HEK293T (cell line): ENCODE measurements around the gene GALNT7.
A peak's percentile ranks its signal among the peaks of the same experiment; 100 is the strongest.

Source experiments
- CTCF ChIA-PET: fragments of 350-600 bp; formaldehyde crosslinking; extraction: SDS; loops from one replicate; lab custom pipeline; 2021; ENCODE audit warnings: antibody characterized with exemption, inconsistent platforms; lab: Yijun Ruan, JAX
- POLR2A ChIA-PET: fragments of 350-600 bp; formaldehyde crosslinking; extraction: SDS; loops from one replicate; lab custom pipeline; 2020; ENCODE audit warnings: antibody characterized with exemption, inconsistent platforms; lab: Yijun Ruan, JAX
- DNase-seq: peaks from one replicate; pipeline ENCODE4 v3.0.0; 2012; ENCODE audit warnings: mixed read lengths; ENCODE audit errors: extremely low spot score
- ARNT ChIP-seq: fragments of 450-650 bp; IDR thresholded peaks from 2 replicates; pipeline ENCODE4 v1.6.1; 2017; ENCODE audit warnings: mild to moderate bottlenecking
- BHLHE40 ChIP-seq: fragments of 450-650 bp; IDR thresholded peaks from 2 replicates; pipeline ENCODE4 v1.6.1; 2016; ENCODE audit warnings: mild to moderate bottlenecking, moderate library complexity, borderline replicate concordance
- CTBP1 ChIP-seq: fragments of 450-650 bp; IDR thresholded peaks from 2 replicates; pipeline ENCODE4 v1.6.1; 2016; ENCODE audit warnings: borderline replicate concordance
- ELF4 ChIP-seq: fragments of 450-650 bp; IDR thresholded peaks from 2 replicates; pipeline ENCODE4 v1.6.1; 2017; ENCODE audit warnings: antibody characterized with exemption
- FOXA1 ChIP-seq: fragments of 450-650 bp; IDR thresholded peaks from 2 replicates; pipeline ENCODE4 v1.6.1; 2016; ENCODE audit warnings: mild to moderate bottlenecking
- FOXK2 ChIP-seq: fragments of 450-650 bp; IDR thresholded peaks from 2 replicates; pipeline ENCODE4 v1.6.1; 2016; ENCODE audit warnings: mild to moderate bottlenecking
- FOXM1 ChIP-seq: fragments of 450-650 bp; IDR thresholded peaks from 2 replicates; pipeline ENCODE4 v1.6.1; 2017; ENCODE audit warnings: mild to moderate bottlenecking, borderline replicate concordance
- HDGF ChIP-seq: fragments of 450-650 bp; IDR thresholded peaks from 2 replicates; pipeline ENCODE4 v1.6.1; 2017; ENCODE audit warnings: antibody characterized with exemption, borderline replicate concordance
- L3MBTL2 ChIP-seq: fragments of 450-650 bp; conservative IDR thresholded peaks from 2 replicates; pipeline ENCODE4 v1.6.1; 2016; ENCODE audit warnings: mild to moderate bottlenecking
- LEF1 ChIP-seq: fragments of 450-650 bp; IDR thresholded peaks from 2 replicates; pipeline ENCODE4 v1.6.1; 2017; ENCODE audit warnings: mild to moderate bottlenecking, borderline replicate concordance
- NFRKB ChIP-seq: fragments of 450-650 bp; IDR thresholded peaks from 2 replicates; pipeline ENCODE4 v1.6.1; 2016; ENCODE audit warnings: mild to moderate bottlenecking, moderate library complexity
- SP1 ChIP-seq: fragments of 450-650 bp; IDR thresholded peaks from 2 replicates; pipeline ENCODE4 v1.6.1; 2017
- SUZ12 ChIP-seq: fragments of 450-650 bp; IDR thresholded peaks from 2 replicates; pipeline ENCODE4 v1.6.1; 2016; ENCODE audit warnings: mild to moderate bottlenecking
- TARDBP ChIP-seq: fragments of 450-650 bp; IDR thresholded peaks from 2 replicates; pipeline ENCODE4 v1.6.1; 2016
- ZNF384 ChIP-seq: fragments of 450-650 bp; IDR thresholded peaks from 2 replicates; pipeline ENCODE4 v1.6.1; 2016
- TF ChIP-seq, protein P1 (sequence below): fragments of 450-650 bp; IDR thresholded peaks from 2 replicates; pipeline ENCODE4 v1.6.1; 2016

Gene GALNT7

DNA sequence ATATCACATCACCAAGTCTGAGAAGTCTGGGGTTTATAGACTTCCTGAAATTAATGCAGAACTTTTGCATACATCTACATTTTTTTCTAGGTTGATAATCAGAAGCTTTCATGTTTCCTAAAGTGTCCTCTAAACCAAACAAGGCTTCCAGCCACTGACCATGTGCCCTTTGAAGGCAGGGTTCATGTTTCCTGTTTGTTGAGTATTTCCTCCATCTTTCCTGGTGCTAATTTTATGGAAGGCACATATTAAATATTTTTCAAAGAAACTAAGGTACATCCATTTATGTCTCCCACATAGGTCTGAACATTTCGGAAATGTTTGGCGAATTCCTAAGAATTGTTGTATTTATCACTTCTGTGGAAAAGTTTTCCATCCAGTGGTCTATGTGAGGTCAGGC is 5.6 kb downstream of the GALNT7 start:
- CTCF ChIA-PET = interaction anchor here (0.9 to 2.4 kb wide), 3 partner anchors 12 to 84 kb away, joined by 3 to 10 read pairs (median 6); no protein-coding TSS in a partner anchor
- POLR2A ChIA-PET = no interaction called here
- no peak for TF ChIP-seq BHLHE40
- TF ChIP-seq FOXA1 = no peak
- TF ChIP-seq CTBP1 = no peak
- TF ChIP-seq SP1 = no peak
- no peak for TF ChIP-seq HDGF
- TF ChIP-seq LEF1 = no peak
- TF ChIP-seq ARNT = no peak
- no peak for TF ChIP-seq FOXM1
- TF ChIP-seq NFRKB = no peak
- TF ChIP-seq L3MBTL2 = no peak
- TF ChIP-seq ZNF384 = no peak
- TF ChIP-seq ELF4 = no peak
- TF ChIP-seq FOXK2 = no peak
- DNase-seq = no peak

DNA sequence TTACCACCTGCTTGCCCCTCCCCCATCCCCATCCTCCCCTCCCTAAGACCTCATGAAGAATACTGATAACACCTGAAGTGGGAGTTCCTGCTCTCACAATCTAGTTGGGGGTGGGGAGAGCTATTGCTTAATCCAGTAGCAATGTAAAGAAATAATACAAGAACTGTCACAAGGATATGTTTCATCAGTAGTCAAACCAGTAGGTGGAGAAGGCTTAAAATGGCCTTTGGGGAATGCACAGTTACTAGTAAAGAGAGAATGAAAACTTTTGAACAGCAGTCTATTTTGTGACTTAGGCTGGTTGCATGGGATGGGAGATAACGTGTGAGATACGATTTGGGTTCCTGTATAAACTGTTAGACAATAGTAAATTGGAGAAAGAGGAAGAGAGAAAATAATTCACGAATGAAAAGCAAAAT is 6.0 kb downstream of the GALNT7 start:
- TF ChIP-seq ELF4 (no peak), NFRKB (no peak), CTBP1 (no peak), BHLHE40 (no peak), FOXM1 (no peak), SUZ12 (no peak), ARNT (no peak), ZNF384 (no peak), FOXA1 (no peak)
- TF ChIP-seq, protein P1, sequence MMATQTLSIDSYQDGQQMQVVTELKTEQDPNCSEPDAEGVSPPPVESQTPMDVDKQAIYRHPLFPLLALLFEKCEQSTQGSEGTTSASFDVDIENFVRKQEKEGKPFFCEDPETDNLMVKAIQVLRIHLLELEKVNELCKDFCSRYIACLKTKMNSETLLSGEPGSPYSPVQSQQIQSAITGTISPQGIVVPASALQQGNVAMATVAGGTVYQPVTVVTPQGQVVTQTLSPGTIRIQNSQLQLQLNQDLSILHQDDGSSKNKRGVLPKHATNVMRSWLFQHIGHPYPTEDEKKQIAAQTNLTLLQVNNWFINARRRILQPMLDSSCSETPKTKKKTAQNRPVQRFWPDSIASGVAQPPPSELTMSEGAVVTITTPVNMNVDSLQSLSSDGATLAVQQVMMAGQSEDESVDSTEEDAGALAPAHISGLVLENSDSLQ = no peak
- ChIA-PET POLR2A (no interaction called here), CTCF (interaction anchor here (0.9 to 2.4 kb wide), 2 partner anchors 12 to 83 kb away, joined by 3 to 10 read pairs; no protein-coding TSS in a partner anchor)
- DNase-seq = no peak

DNA sequence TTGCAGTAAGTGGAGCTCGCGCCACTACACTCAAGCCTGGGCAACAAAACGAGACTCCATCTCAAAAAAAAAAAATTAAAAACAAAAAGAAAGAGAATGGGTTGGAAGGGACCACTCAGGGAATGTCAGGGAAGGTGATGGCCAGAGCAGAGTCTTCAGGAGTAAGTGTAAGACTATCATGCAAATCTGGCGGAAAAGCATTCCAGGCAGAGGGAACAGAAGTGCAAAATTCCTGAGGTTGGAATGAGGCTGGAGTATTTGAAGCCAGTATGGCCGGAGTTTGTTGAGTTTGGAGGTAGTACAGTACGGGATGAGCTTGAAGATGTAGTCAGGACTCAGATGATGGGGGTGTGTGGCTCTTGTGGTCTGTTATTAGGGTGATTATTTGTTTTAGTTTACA is 7.4 kb downstream of the GALNT7 start:
- POLR2A ChIA-PET = no interaction called here
- TF ChIP-seq, protein P1 = no peak
- no peak for TF ChIP-seq FOXA1
- TF ChIP-seq ARNT = no peak
- TF ChIP-seq BHLHE40 = no peak
- no peak for TF ChIP-seq FOXM1
- TF ChIP-seq CTBP1 = no peak
- no peak for TF ChIP-seq NFRKB
- no peak for TF ChIP-seq FOXK2
- no peak for TF ChIP-seq TARDBP
- no peak for TF ChIP-seq ZNF384
- no peak for TF ChIP-seq SP1
- TF ChIP-seq HDGF = no peak
- CTCF ChIA-PET = no interaction called here
- no peak for DNase-seq

DNA sequence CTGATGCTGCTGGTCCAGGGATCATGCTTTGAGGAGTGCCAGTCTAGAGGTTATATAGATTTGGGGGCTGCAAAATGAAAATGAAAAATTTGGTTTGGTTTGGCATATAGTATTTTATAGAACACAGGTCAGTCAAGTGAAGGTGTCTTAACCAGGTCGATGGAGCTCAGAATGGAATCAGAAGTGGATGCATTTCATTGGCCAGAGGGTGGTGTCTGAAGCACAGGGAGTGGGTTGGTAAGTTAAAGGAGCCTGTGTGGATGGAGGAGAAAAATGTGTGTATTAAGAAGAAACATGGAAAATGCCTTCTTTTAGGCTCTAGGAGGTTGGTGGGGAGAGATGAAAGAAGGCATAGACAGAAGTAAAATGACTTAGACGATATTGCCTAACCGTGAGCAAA is 8.6 kb downstream of the GALNT7 start:
- CTCF ChIA-PET = interaction anchor here (0.9 kb wide), 3 partner anchors 9 to 138 kb away, joined by 3 to 4 read pairs (median 3); partner anchors contain the start of gene GALNT7
- TF ChIP-seq FOXK2 (no peak), BHLHE40 (no peak), L3MBTL2 (no peak), SUZ12 (no peak)
- TF ChIP-seq, protein P1 = no peak
- POLR2A ChIA-PET = interaction anchor here (1.8 kb wide), 1 partner anchor 9 kb away, joined by 6 read pairs; the partner anchor contains the start of gene GALNT7
- no peak for DNase-seq

DNA sequence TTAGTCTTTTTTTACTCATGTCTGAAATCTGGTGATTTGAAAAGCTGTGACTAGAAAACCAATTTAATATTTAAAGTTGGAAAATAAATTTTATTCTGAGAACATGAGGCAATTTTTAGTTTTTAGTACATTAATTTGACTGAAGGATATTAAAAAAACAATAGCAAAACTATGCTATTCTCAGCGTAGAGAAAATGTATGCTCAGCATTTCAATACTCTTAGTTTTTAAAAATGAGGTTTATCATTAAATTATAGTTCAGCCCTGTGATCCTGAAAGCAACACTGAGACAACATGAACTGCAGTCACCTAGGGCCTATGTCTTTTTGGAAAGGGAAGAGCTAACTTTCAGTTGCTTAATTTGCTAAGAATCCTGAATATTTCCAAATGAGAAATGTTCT is 9.5 kb downstream of the GALNT7 start:
- TF ChIP-seq HDGF (no peak), TARDBP (no peak), FOXK2 (no peak), SUZ12 (no peak)
- no peak for DNase-seq
- CTCF ChIA-PET = no interaction called here
- POLR2A ChIA-PET = interaction anchor here (1.8 kb wide), 1 partner anchor 10 kb away, joined by 6 read pairs; the partner anchor contains the start of gene GALNT7

DNA sequence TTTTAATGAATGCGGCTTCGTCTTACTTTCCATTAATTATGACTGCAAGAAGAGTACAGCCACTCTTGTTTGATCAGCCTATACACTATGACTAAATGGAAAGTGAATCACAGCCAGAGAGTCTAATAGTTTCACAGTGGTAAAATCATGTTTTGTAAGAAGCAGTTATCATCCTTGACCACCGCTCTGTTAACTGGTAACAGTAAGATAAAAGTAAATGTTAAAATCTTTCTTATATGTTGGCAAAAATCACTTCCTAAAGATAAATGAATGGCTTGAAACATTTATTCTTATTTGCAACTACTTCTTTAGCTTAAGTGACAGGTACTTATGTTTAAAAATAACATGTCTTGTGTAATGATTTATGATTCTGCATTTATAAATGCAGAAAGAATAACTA is 13.2 kb downstream of the GALNT7 start:
- TF ChIP-seq FOXM1 = no peak
- TF ChIP-seq, protein P1 = peak; percentile 88
- DNase-seq = no peak
- ChIA-PET CTCF (no interaction called here), POLR2A (interaction anchor here (1.3 to 1.5 kb wide), 2 partner anchors 12 to 14 kb away, joined by 4 to 7 read pairs; partner anchors contain the start of gene GALNT7)
